ENCODE data around the gene VGLL4. TPM values are rescaled to one million over a fixed set of nuclear protein-coding genes. Genes with fewer than 3 reads are reported as not detected.

Gene VGLL4
- polyA plus RNA-seq, 1 donor (not counting 4 experiments of a cell fraction or from before 2014, with no cell fraction given), result 32.6 TPM

DNA sequence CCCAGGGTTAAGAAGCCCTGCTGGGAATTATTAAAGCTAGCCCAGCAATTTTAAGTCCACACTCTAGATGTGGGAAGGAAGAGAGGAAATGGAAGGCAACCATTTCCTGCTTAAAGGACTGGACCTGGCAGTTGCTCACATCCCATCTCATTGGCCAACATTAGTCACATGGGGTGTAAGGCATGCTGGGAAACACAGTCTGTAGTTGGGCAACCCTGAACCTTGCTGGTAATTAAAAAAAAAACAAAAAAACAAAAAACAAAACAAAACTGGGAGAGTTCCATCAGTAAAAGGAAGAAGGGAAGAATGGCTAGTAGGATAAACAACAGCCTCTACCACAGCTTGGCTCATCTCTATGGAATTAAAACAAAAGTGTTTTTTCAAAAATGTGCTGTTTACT is 136.0 kb downstream of the VGLL4 start:
- dilution Hi-C loops (cut with MboI; ENCODE audit: extremely low pct_ligation_motif_present, low sequenced_read_pairs), result no loop called here

More for the DNA sequence above, 136.0 kb downstream of the VGLL4 start:
- Histone ChIP-seq H3K27ac (ENCODE audit: control insufficient read depth, insufficient read depth, low read length) (no peak overlapping the region), H3K4me2 (ENCODE audit: control insufficient read depth, extremely low read depth, insufficient read depth, low read depth, low read length) (no peak overlapping the region), H3K9me1 (ENCODE audit: control insufficient read depth, extremely low read depth, insufficient read depth, low read length) (peaks cover 2% of the 10 kb centered on the region), H3K9me3 (ENCODE audit: control insufficient read depth, low read depth, low read length) (no peaks in the 10 kb centered on the region), H3K79me2 (ENCODE audit: control insufficient read depth, insufficient read depth, low read length) (no peaks in the 10 kb centered on the region), H2AFZ (ENCODE audit: control insufficient read depth, low read length) (no peak overlapping the region), H4K20me1 (ENCODE audit: control insufficient read depth, extremely low read depth, insufficient read depth, low read length) (no peaks in the 10 kb centered on the region), H3K4me3 (ENCODE audit: control insufficient read depth in 2 of 3, extremely low read depth in 1 of 3, insufficient read depth in 2 of 3, low read depth in 1 of 3, low read length in 3 of 3) (no peak overlapping the region), H3K36me3 (ENCODE audit: control insufficient read depth in 2 of 2, extremely low read depth in 1 of 2, insufficient read depth in 2 of 2, low read length in 2 of 2) (no peaks in the 10 kb centered on the region), H3K9ac (ENCODE audit: control insufficient read depth, extremely low read depth, insufficient read depth, low read length) (no peak overlapping the region), H3K27me3 (ENCODE audit: control insufficient read depth, extremely low read depth, insufficient read depth, low read length) (no peaks in the 10 kb centered on the region), H3K4me1 (ENCODE audit: control insufficient read depth, extremely low read depth, insufficient read depth, low read length) (peaks cover 14% of the 10 kb centered on the region)
- no peak for FAIRE-seq
- DNase-seq (ENCODE audit: low read depth, low spot score), result no peak
- TF ChIP-seq, protein P1, sequence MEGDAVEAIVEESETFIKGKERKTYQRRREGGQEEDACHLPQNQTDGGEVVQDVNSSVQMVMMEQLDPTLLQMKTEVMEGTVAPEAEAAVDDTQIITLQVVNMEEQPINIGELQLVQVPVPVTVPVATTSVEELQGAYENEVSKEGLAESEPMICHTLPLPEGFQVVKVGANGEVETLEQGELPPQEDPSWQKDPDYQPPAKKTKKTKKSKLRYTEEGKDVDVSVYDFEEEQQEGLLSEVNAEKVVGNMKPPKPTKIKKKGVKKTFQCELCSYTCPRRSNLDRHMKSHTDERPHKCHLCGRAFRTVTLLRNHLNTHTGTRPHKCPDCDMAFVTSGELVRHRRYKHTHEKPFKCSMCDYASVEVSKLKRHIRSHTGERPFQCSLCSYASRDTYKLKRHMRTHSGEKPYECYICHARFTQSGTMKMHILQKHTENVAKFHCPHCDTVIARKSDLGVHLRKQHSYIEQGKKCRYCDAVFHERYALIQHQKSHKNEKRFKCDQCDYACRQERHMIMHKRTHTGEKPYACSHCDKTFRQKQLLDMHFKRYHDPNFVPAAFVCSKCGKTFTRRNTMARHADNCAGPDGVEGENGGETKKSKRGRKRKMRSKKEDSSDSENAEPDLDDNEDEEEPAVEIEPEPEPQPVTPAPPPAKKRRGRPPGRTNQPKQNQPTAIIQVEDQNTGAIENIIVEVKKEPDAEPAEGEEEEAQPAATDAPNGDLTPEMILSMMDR (optimal IDR thresholded peaks at IDR 0.05 in 1 of 3, IDR thresholded peaks at IDR 0.05 in 1 of 3, conservative IDR thresholded peaks at IDR 0.05 in 1 of 3; ENCODE audit: extremely low read depth in 1 of 3, insufficient read depth in 2 of 3, low read length in 3 of 3), result no peak
- no peak for TF ChIP-seq EZH2 (IDR thresholded peaks at IDR 0.05; ENCODE audit: low read length)

Small RNA genes lying within 50 kb of the gene (small RNA-seq; reads per million reads assigned to genes)
- gene AC022001.1 (ENCODE audit: insufficient read length in 3 of 3, low read depth in 3 of 3, low replicate concordance in 1 of 3), result 0 reads per million in 3 experiments

Other genes starting within 250 kb of the VGLL4 start
- 17.5 to 24.2 TPM (median 22.9 TPM) in 3 replicates for gene TAMM41, start 203.0 kb upstream of the VGLL4 start, polyA plus RNA-seq

Data from keratinocyte (primary cell).